KOPT-K1 (cell line): ENCODE data around the gene TRIAP1.

Experiments
- H3K27ac ChIP-seq: fragments of 200-600 bp; sonication (generic); 2 replicates; pipeline ENCODE4 v1.5.1; 2016; ENCODE audit warnings: antibody characterized with exemption, mild to moderate bottlenecking, low read depth, low read length; ENCODE audit not compliant: poor library complexity, severe bottlenecking
- H3K36me3 ChIP-seq: fragments of 200-600 bp; sonication (generic); 2 replicates; pipeline ENCODE4 v1.5.1; 2017; ENCODE audit warnings: antibody characterized with exemption, mild to moderate bottlenecking, low read length, moderate library complexity; ENCODE audit not compliant: insufficient read depth
- H3K9me3 ChIP-seq: fragments of 200-600 bp; sonication (generic); 2 replicates; pipeline ENCODE4 v1.5.1; 2017; ENCODE audit warnings: antibody characterized with exemption, low read length, mild to moderate bottlenecking; ENCODE audit not compliant: insufficient read depth, poor library complexity, severe bottlenecking

Gene TRIAP1

DNA sequence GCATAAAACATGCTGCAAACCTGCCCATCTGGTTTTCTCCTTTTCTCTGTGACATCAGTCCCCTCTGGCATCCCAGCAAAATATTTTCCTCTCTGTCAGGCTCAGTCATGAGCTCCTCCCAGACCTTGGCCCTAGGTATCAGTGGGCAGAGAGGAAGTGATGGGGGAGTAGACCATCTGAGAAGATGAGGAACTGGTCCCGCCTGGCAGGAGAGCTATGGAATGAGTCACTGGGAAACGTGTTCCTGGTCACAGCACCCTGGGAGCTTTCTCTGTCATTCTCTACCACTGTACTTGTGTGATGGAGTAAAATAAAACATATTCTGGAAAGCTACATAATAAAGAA is 28.4 kb upstream of the TRIAP1 start:
- H3K9me3 ChIP-seq = no peaks in the 10 kb centered on the region
- H3K27ac ChIP-seq = no peak overlapping the region
- no peaks in the 10 kb centered on the region for H3K36me3 ChIP-seq

DNA sequence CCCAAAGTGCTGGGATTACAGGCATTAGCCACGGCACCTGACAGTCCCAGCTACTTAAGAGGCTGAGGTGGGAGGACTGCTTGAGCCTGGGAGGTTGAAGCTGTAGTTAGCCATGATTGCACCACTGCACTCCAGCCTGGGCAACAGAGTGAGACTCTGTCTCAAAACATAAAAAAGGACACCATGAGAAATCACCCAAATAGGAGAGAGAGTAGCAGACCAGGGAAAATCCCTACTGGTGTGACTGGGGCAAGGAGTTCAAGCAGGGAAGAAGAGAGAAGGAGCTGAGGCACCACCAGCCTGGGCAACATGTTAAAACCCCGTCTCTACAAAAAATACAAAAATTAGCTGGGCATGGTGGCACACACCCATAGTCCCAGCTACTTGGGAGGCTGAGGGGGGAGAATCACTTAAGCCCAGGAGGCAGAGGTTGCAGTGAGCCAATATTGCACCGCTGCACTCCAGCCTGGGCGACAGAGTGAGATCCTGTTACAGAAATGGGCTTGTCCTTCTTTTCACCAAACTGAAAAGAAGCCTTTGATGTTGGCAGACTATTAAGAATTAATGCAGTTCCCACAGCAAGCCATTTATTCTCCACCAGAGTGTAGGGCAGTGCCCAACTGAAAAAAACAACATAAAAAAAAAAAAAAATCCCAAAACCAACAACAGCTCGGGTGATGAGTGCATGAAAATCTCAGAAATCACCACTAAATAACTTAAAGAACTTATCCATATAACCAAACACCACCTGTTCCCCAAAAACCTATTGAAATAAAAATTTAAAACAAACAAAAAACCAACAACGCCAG is 27.8 kb upstream of the TRIAP1 start:
- Histone ChIP-seq H3K27ac (no peak overlapping the region), H3K36me3 (no peaks in the 10 kb centered on the region), H3K9me3 (no peaks in the 10 kb centered on the region)

DNA sequence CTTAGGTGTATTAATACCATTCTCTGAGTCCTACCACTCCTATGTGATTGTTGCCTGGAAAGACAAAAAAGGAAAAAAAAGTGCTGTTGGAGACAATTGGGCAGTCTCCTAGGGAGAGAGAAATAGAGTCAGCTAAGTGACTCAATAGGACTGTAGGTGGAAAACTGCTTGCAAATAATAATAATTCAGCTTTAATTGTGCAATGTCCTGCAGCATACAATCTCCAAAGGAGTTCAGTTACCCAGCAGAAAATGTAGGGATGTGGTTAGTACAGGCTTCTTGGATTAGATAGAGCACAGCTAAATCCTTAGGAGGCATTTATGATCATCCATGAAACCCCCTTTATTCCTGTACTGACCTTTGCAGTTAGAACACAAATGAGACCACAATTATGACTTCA is 26.3 kb upstream of the TRIAP1 start:
- Histone ChIP-seq H3K27ac (no peak overlapping the region), H3K9me3 (no peaks in the 10 kb centered on the region), H3K36me3 (peaks cover 4% of the 10 kb centered on the region)

DNA sequence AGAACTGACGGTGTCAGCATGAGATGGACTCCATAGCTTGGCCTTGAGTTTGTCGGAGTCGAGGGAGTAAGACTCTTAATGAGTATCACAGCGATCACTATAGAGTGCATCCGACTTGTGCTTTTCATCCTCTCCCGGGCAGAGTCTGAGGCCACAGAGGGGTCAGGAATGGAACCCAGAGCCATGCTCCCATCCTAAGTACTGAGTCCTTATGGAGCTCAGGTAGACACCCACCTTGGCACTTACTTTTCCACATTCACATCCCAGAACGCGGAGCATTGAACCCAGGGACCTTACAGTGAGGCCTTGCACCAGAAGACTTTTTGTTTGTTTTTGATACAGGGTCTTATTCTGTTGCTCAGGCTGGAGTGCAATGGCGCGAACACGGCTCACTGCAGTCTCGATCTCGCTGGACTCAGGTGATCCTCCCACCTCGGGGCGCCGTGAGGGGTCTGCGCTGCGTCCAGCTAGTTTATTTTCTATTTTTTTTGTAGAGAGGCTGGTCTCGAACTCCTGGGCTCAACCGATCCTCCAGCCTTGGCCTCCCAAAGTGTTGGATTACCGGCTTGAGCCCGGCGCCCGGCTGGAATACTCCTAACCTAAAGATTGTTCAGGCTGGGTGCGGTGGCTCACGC is 24.1 kb upstream of the TRIAP1 start:
- Histone ChIP-seq H3K9me3 (no peaks in the 10 kb centered on the region), H3K27ac (peak overlapping the region; percentile 94), H3K36me3 (peaks cover 26% of the 10 kb centered on the region)

DNA sequence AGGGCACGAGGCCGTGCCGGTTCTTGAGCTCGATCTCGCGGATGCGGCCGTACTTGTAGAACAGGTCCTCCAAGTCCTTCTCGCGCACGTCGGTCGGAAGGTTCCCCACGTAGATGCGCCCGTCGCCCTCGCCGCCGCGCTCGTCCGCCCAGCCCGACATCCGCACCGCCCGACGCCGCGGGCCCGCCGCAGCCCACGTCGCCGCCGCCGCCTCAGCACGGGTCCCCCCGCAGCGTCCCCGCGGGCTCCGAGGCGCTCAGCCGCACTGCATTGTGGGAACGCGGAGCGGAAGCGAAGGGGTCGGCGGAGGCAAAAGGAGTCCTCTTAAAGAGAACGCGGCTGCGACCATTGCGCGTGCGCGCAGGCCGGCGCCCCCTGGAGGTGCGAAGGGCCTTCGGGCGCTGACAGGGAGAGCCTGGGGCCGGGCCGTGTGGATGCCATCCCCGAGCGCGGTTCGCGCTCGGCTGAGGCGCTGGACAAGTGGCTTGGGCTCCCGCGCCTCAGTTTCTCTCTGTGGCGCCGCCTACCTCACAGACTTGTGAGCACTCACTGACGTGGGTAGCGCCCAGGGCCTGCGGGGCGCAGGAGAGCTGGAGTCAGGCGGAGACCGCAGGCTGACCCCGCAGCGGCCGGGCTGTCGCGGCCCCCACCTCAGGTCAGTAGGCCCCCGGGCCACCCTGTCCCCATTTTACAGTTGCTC is 23.4 kb upstream of the TRIAP1 start, which contains the start of gene SRSF9:
Gene SRSF9 (minus strand): TSS at position 299 of the 700 bp plus-strand sequence. CDS start 139 bp downstream, at position 160.
- peak within 1 kb of the TSS; percentile 94 for H3K27ac ChIP-seq
- peaks cover 33% of the 10 kb centered on the region for H3K36me3 ChIP-seq

DNA sequence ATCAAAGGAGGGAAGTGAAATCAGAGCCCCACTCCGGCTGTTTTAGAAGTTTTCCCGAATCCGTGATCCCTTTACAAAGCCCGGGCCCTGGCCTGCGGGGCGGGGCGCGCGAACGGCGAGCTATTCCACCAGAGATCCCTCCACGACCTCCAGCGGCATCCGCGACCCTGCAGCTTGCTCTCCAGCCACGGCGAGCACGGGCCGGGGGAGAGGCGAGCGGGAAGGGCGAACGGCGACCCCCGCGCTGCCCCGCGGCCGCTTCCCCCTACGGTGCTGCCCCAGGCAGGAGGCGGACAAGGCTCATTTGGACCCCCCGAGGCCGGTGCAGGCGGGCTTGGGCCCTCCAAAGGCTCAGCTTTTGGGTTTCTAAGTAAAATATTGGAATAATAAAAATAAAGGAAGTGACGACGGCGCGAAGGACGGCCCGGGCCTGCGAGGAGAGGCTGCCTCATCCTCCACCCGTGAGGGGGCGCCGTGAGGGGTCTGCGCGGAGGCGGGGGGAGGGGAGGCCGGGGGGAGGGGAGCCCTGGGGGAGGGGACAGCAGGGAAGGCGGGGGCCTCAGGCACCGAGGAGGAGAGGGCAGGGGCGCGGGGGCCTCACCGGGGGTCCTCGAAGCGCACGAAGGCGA is 22.8 kb upstream of the TRIAP1 start:
- H3K36me3 ChIP-seq = peaks cover 39% of the 10 kb centered on the region
- H3K9me3 ChIP-seq = no peaks in the 10 kb centered on the region
- H3K27ac ChIP-seq = peak overlapping the region; percentile 94

More for the DNA sequence above, 23.4 kb upstream of the TRIAP1 start, which contains the start of gene SRSF9:
- no peaks in the 10 kb centered on the region for H3K9me3 ChIP-seq

DNA sequence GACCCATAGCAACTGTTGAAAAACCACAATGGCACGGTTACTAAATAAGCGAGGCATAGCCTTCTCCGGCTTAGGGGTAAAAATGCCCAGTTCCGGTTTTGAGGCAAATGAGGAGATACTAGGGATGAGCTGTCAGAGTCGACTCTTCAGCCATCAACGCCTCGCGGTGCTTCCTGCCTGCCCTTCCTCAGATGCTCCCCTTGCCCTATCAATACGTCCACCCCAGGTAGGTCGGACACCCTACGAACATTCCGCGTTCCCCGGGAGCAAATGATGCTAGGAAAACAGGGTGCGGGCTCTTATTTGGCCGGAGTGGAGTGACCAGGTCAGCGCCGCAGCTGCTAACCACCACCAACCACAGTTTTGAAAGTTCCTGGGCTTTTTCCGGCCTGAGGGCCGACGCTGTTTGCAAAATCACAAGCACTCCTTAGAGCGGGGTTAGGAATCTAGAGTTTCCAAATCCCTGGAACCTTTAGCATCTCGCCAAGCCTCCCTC is 22.2 kb upstream of the TRIAP1 start:
- Histone ChIP-seq H3K9me3 (no peaks in the 10 kb centered on the region), H3K36me3 (peaks cover 45% of the 10 kb centered on the region), H3K27ac (peak overlapping the region; percentile 94)

DNA sequence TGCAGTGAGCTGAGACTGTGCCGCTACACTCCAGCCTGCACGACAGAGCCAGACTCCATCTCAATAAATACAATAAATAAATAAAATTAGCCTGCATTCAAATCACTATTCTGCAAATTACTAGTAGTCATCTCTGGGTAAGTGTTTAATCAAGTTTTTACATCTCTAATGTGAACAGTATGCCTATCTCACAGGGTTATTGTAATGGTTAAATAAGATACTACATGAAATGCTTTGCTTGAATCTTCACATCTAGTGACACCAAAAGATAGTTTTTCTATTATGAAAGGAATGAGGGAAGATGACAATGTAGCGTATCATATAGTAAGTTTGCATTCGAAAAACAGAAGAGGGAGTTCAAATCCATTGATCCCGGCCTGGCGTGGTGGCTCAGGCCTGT is 21.3 kb upstream of the TRIAP1 start:
- Histone ChIP-seq H3K36me3 (peaks cover 54% of the 10 kb centered on the region), H3K27ac (no peak overlapping the region), H3K9me3 (no peaks in the 10 kb centered on the region)

DNA sequence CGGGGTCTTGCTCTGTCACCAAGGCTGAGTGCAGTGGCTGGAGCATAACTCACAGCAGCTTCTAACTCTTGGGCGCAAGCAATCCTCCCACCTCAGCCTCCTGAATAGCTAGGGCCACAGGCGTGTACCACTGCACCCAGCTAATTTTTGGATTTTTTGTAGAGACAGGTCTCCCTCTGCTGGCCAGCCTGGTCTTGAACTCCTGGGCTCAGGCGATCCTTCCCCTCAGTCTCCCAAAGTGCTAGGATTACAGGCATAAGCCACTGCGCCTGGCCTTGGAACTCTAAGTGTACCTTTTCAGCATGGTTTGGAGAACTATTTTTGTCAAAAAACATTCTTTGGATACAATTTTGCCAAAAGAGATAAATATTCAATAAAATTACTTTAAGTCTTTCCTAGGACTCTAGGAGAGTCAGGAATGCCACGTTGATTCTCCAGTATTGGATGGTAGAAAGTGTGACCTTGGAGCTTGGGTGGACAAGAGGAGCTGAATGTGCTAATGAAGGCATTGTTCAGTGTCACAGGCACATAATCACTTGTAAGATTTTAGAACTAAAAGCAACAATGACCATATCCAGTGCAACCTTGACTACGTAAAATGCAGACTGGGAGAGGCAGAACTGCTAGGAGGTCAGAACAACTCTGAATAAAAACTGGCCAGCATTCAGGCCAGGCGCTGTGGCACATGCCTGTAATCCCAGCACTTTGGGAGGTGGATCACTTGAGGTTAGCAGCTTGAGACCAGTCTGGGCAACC is 20.6 kb upstream of the TRIAP1 start:
- Histone ChIP-seq H3K27ac (no peak overlapping the region), H3K36me3 (peaks cover 61% of the 10 kb centered on the region), H3K9me3 (no peaks in the 10 kb centered on the region)

DNA sequence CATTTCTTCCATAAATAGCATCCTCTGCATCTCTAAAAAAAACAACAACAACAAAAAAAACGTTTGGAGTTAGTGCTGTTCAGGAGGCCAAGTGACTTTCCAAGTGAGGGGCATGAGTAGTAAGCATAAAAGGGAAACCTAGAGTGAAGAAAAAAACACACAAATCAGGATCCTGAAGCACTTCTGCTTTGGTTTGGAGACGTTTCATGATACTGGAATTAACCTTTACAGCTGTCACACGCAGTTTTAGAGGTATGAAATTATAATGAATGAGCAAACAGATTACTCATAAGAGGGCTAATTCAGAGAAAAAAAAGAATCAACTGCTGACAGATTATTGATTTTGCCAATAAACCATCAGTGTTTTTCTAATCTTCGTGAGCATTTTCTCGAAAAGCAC is 19.6 kb upstream of the TRIAP1 start:
- Histone ChIP-seq H3K36me3 (peaks cover 71% of the 10 kb centered on the region), H3K9me3 (no peaks in the 10 kb centered on the region), H3K27ac (no peak overlapping the region)

DNA sequence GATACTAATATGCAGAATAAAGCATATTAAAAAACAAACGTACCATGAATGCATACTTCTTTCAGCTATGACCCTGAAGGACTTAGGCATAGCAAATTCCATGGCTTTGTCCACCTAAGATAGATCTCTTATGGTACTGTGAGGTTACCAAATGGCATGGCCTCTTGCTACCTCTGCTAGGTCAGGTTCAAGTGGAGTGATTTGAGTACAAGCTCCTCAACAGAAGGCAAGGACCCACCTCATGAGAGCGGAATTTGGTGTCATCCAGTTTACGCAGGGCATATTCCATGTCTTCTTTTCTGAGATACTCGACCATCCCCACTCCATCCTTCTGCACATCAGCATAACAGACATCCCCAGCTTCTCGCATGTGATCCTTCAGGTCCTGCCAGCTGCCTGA is 17.5 kb upstream of the TRIAP1 start:
- Histone ChIP-seq H3K36me3 (peaks cover 92% of the 10 kb centered on the region), H3K9me3 (no peaks in the 10 kb centered on the region), H3K27ac (no peak overlapping the region)

DNA sequence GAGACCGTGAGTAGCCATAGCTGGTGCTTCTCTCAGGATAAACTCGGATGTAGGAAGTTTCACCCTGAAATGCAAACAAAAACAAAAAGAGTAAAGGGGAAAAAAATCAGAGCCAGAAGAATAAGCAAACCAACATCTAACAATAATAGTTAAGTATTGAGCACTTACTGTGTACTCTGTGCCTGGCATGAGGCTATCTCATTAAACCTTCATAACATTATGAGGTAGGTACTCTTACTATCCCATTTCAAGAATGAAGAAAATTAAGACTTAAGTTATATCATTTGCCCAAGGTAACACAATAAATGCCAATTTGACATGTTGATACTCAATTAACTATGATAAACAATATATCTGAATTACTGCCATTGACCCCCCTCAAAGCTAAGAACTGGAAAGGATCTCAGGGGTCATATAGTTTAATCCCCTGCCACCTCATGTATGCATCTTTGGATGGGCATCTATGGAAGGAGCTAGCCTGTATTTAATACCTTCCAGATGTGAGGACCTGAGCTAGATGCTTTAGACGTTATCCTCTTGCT is 16.0 kb upstream of the TRIAP1 start:
- Histone ChIP-seq H3K27ac (no peak overlapping the region), H3K9me3 (no peaks in the 10 kb centered on the region), H3K36me3 (peaks cover 100% of the 10 kb centered on the region)

DNA sequence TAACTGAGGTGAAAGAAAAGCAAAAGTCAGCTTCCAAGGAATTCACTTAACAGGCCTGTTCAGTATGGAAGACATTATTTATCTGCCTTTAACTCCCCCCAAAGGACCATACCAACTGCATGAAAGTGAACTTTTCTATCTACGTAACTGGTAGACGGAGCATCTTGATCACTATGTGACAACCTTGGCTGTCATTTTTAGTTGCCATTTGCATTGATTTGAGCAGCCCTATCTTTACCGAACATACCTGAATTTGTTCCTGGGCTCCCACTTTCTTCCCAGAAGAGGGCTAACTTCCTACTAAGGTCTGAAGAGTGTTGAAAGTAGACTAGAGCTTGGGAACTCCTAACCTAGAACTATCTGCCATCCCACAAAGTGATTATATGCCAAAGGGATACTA is 14.0 kb upstream of the TRIAP1 start:
- Histone ChIP-seq H3K27ac (no peak overlapping the region), H3K36me3 (peaks cover 100% of the 10 kb centered on the region), H3K9me3 (no peaks in the 10 kb centered on the region)

DNA sequence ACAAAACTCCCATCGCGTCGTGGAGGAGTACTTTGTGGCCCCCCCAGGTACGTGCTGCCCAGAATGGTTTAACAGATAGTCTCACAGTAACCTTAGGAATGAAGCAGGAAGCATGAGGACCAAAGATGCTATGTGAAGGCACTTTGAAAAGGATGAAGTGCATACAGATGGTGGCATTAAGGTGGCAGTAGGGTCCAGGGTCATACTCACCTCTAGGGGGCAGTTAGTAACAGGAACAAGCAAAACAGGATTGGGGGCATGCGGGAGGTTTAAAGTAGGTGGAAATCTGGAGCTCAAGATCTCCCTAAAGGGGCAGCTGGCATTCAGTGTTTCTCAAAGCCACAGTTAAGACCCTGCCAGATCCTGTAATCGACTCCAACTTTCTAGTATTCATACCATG is 10.9 kb upstream of the TRIAP1 start:
- Histone ChIP-seq H3K36me3 (peaks cover 100% of the 10 kb centered on the region), H3K9me3 (no peaks in the 10 kb centered on the region), H3K27ac (no peak overlapping the region)
